HG02870 (cell line): Measurements from ENCODE around the gene CTAG1A.
"Not testable (repeated sequence)": the region's sequence is repeated elsewhere in the genome, so short reads cannot be mapped to it uniquely, and the experiment has no call there.

Source experiments
- ATAC-seq: cut with Tn5 transposase; IDR thresholded peaks from one replicate; pipeline ENCODE4 v1.9.1; 2021; ENCODE audit warnings: mild to moderate bottlenecking, moderate library complexity; ENCODE audit not compliant: unreplicated experiment

The CTAG1A gene

GRCh38 chrX:154570361-154570760 is 14.6 kb upstream of the CTAG1A start:
- not testable (repeated sequence) for ATAC-seq

- not testable (repeated sequence) for ATAC-seq
Measured at GRCh38 chrX:154573061-154573460, 11.9 kb upstream of the CTAG1A start.

GRCh38 chrX:154575076-154575475 is 9.9 kb upstream of the CTAG1A start:
- not testable (repeated sequence) for ATAC-seq

GRCh38 chrX:154582994-154583393 is 1.9 kb upstream of the CTAG1A start:
- not testable (repeated sequence) for ATAC-seq

- not testable (repeated sequence) for ATAC-seq
Measured at GRCh38 chrX:154590415-154590814, 5.5 kb downstream of the CTAG1A start.

- ATAC-seq: no peak
Measured at GRCh38 chrX:154592505-154592904, 7.6 kb downstream of the CTAG1A start.

DNA sequence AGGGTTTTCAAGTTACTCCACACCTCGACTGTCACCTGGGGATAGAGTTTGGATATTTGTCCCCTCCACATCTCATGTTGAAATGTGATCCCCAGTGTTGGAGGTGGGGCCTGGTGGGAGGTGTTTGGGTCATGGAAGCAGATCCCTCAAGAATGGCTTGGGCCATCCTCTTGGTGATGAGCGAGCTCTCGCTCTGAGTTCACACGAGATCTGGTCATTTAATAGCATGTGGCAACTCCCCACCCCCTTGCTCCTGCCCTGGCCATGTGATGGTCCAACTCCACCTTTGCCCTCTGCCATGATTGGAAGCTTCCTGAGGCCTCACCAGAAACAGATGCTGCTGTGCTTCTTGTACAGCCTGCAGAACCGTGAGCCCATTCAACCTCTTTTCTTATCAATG is 8.3 kb downstream of the CTAG1A start:
- ATAC-seq: no peak

- ATAC-seq: no peak
Measured at GRCh38 chrX:154594491-154594890, 9.6 kb downstream of the CTAG1A start.

- ATAC-seq: no peak
Measured at GRCh38 chrX:154595559-154596249, 10.8 kb downstream of the CTAG1A start.

GRCh38 chrX:154596290-154596929 is 11.5 kb downstream of the CTAG1A start:
- ATAC-seq: no peak

DNA sequence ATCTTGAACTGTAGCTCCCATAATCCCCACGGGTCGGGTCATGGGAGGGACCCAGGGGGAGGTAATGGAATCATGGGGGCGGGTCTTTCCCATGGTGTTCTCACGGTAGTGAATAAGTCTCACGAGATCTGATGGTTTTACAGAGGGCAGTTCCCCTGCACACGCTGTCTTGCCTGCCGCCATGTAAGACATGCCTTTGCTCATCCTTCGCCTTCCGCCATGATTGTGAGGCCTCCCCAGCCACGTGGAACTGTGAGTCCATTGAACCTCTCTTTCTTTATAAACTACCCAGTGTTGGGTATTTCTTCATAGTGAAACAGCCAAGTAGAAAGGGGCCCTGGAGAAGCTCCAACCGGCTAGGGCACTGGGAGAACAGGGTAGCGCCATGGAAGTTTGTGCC is 12.3 kb downstream of the CTAG1A start:
- no peak for ATAC-seq

GRCh38 chrX:154598656-154599055 is 13.7 kb downstream of the CTAG1A start:
- no peak for ATAC-seq

DNA sequence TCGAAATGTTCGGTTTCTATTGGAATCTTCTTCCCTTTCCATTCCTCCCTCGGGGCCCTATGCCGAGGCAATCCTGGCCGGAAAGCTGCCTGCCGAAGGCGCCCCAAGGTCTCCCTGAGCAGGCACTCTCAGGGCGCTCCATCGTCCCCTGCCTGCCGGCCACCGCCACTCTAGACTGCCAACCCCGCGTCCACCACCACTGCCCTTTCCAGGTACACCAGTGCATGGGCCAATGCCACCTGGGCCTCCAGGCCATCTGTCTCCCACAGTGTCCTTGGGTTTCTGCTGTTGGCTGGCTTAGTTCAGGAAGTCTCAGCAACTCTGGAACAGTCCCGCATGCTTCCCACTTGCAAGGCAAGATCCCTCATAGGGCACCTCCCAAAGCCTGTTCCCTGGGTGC is 14.6 kb downstream of the CTAG1A start:
- no peak for ATAC-seq

DNA sequence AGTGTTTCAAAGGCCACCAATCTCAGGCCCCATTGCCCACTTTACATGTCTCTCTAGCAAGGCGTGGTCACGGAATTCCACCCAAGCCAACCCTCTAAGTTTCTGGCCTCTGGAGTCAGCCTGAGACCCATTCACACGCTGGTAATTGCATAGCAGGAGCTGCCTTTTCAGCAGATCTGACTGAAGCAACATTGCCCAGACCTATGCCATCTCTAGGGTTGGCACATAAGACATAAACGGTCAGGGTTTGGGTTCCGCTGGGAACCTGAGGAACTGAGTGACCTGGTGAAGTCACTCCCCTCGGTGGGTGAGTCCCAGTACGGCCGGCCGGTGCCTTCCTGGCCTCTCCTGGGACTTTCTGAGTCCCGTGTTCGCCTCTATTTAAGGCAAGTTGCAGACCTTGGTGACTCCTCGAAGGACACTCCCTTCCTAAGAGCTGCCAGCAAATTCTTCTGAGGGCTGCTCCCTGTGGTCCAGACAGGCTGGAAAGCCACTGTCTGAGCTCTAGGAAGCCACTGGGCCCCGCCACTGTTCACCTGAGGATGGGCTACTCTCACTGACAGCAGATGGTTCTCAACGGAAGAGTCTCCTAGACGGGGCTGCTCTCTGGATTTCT is 15.9 kb downstream of the CTAG1A start:
- no peak for ATAC-seq

GRCh38 chrX:154602226-154602625 is 17.3 kb downstream of the CTAG1A start:
- no peak for ATAC-seq

- no peak for ATAC-seq
Measured at GRCh38 chrX:154602766-154603437, 18.0 kb downstream of the CTAG1A start.

DNA sequence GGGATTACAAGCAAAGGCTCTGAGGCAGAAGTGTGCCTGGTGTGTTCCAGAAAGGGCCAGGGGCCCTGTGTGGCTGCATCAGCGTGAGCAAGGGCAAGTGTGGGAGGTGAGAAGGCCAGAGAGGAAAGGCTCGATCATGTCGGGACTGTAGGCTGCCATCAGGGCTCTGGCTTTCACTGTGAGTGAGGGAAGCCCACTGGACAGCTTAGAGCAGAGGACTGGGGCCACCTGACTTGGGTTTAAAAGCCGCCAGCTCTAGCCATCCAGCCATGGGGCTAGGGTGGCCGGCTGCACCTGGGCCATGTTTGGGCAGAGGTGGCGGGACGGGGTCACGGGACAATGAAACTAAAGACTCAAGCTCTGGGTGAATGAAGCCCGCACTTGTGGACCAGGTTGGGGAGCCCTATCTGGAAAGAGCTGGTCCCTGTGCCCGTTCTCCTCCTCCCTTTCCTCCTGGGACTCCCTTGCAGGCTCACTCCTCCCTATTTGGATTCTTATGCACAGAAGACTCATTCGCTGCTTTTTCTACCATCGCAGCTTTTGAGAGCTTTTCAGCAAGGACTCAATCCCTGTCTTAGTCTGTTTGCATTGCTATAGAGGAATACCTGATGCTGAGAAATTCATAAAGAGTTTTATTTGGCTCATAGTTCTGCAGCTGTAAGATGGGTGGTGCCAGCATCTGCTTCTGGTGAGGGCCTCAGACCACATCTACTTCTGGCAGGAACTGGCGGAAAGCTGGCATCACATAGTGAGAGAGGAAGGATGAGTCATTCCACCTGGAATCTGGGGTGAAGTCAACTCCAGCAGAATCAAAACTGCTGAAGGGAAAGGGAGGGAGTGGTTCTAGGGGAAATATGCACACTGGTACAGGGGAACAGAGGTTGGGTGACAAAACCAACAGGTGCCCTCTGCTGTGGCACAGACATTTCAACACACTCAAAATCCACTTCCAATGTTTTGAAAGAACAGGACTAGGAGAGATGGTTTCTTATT is 18.8 kb downstream of the CTAG1A start:
- ATAC-seq: no peak

- ATAC-seq: no peak
Measured at GRCh38 chrX:154605566-154605965, 20.6 kb downstream of the CTAG1A start.

GRCh38 chrX:154607370-154607769 is 22.4 kb downstream of the CTAG1A start:
- no peak for ATAC-seq

- not testable (repeated sequence) for ATAC-seq
Measured at GRCh38 chrX:154607976-154608375, 23.0 kb downstream of the CTAG1A start.
